ENCODE data around the gene CPT1C. TPM values are rescaled to one million over a fixed set of nuclear protein-coding genes. Genes with fewer than 3 reads are reported as not detected.
A peak's percentile ranks its signal among the peaks of the same experiment; 100 is the strongest.
"Not testable (repeated sequence)": the region's sequence is repeated elsewhere in the genome, so short reads cannot be mapped to it uniquely, and the experiment has no call there.

The CPT1C gene
- total RNA-seq, 1 donor from 2014 or later, result 1.6 TPM

- DNase-seq, result no peak
Observed at GRCh38 chr19:49710372-49710951, 19.5 kb downstream of the CPT1C start.

- DNase-seq, result no peak
Observed at GRCh38 chr19:49712397-49712859, 21.5 kb downstream of the CPT1C start.

- no peak for DNase-seq
Observed at GRCh38 chr19:49713236-49713845, 22.4 kb downstream of the CPT1C start.

GRCh38 chr19:49716154-49716553, 25.2 kb downstream of the CPT1C start:
- no peak for DNase-seq

DNA sequence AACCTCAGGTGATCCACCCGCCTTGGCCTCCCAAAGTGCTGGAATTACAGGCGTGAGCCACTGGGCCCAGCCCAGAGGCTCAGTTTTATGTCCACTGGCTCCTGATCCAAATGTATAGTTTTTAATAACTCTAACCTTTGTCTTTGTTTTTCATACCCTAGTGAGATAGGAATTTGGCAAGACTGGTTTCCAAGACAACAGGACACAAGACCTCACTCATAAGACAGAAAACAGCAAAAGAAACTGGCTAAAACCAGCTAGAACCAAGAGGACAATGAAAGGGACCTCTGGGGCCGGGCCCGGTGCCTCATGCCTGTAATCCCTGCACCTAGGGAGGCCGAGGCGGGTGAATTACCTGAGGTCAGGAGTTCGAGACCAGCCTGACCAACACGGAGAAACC, 27.6 kb downstream of the CPT1C start:
- no peak for DNase-seq

DNA sequence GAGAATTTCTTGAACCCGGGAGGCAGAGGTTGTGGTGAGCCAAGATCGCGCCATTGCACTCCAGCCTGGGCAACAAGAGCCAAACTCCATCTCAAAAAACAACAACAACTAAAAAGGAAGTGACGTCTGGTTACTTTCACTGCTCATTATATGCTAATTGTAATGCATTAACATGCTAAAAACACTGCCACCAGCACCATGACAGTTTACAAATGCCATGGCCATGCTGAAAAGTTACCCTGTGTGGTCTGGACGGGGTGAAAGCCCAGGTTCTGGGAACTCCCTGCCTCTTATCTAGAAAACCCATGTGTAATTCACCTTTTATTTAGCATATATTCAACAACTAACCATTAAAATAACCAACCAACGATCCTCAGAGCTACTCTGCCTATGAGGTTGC, 28.1 kb downstream of the CPT1C start:
- no peak for DNase-seq

DNA sequence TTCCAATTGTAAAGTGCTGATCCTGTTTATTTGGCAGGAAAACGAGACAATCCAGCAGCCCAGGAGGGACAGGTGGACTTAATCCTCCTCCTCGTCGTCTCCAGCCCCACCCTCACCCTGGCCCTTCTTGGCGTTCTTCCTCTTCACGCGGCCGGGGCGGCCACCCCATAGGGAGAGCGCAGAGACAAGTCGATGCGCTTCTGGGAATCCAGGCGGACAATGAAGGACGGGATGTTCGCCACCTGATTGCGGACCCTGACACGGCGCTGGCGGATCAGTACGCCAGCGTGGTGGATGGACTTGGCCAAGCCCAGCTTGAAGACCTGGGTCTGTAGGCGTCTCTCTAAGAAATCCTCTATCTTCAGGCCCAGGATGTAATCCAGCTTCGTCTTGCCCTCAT, 28.5 kb downstream of the CPT1C start:
- DNase-seq, result not testable (repeated sequence)

DNA sequence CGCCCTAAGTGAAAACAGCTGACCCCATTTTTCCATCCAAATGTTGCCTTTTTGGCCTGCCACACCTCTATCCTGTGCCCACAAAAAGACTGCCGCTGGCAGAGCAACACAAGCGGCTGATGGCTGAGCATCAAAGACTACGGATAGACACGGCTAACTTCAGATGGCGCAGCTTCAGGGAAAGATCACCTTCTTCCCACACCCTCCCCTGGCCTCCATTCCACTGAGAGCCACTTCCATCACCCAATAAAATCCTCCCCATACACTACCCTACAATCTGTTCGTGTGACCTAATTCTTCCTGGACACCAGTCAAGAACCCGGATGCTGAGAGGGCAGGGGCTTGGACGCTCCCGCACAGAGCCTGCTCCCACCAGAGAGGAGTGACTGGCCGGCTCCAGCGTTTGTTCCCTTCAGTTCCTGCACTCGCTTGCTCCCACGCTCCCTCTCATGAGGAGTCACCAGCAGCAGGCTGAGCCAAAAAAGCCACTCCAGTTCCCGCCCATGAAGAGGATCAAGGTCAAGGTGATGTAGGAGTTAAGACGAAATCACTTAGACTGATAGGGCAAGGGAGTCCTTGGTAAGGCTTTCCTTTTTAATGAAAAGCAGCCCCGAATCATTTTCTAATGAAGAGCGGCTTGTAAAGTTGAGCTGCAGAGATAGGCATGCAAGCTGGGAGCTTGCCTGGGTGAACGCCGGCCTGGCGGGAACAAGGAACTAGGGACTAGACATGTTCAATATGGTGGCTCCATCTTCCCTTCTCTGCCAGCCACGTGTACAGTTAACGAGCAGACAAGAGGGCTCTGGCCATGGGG, 36.5 kb downstream of the CPT1C start:
- DNase-seq, result peak; percentile 27

- no peak for DNase-seq
Observed at GRCh38 chr19:49730166-49730565, 39.2 kb downstream of the CPT1C start.

DNA sequence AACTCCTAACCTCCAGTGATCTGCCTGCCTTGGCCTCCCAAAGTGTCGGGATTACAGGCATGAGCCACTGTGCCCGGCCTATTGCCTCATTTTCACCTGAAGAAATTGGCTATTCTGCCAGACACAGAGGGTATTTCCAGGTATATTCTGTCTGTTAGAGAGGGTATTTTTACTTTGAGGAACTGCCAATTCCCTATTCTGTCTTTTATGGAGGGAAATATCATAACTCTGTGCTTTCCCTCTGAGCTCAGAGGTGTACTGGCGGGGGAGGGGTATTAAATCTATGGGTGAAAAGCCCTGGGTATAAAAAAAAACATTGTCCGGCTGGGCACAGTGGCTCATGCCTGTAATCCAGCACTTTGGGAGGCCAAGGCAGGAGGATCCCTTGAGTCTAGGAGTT, 47.4 kb downstream of the CPT1C start:
- DNase-seq, result no peak

GRCh38 chr19:49739098-49739497, 48.2 kb downstream of the CPT1C start:
- no peak for DNase-seq

DNA sequence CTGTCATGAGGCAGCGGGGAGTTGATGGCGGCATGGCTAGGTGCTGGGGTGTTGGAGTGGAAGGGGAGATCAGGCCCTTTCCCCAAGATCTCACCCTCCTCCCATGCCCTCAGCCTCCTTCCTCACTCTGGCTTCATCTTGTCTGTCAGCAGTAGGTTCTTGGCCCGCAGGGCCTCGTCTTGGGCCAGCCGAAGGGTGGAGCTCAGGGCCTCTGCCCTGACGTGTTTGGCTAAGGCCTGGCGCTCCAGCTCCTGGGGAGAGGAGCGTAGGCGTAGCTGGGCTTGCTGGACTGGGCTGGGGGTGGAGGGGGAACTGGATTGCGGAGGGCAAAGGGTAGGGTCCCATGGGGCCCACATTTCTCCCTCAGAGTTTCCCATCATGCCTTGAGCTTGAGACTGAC, 49.0 kb downstream of the CPT1C start:
- DNase-seq, result no peak

DNA sequence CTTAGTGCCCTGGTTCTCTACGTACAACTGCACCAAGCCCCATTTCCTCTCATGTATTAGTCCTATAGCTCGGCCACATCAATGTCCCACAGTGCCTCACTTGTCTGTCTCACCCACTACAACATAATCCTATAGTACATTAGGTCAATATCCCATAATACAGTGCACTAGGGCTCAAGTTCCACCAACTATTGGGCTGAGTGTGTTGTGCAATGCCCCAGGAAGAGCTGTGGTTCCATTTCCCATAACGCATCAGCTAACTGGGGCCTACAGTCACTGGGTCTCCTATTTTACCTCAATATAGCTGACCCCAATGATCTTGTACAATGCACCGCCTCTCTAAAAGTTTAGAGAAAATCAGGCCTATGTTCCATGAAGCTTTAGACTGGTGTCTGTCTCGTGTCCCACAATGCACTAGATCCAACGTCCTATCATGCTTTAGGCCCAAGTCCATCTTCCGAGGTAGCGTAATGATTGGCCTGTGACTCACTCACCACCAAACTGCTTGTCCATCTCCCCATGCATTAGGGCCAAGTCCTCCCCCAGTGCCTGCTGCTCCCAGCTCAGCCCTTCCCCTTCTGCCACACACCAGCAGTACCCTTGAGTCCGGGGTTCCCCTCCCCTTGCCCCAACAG, 50.4 kb downstream of the CPT1C start:
- DNase-seq, result no peak

- no peak for DNase-seq
Observed at GRCh38 chr19:49744946-49745381, 54.0 kb downstream of the CPT1C start.

- no peak for DNase-seq
Observed at GRCh38 chr19:49746206-49746958, 55.5 kb downstream of the CPT1C start.

- no peak for DNase-seq
Observed at GRCh38 chr19:49749055-49749716, 58.3 kb downstream of the CPT1C start.

- no peak for DNase-seq
Observed at GRCh38 chr19:49749771-49750170, 58.9 kb downstream of the CPT1C start.

- DNase-seq, result no peak
Observed at GRCh38 chr19:49752701-49753100, 61.8 kb downstream of the CPT1C start.

GRCh38 chr19:49755956-49756355, 65.0 kb downstream of the CPT1C start:
- DNase-seq, result no peak

GRCh38 chr19:49758292-49758691, 67.4 kb downstream of the CPT1C start:
- DNase-seq, result no peak

DNA sequence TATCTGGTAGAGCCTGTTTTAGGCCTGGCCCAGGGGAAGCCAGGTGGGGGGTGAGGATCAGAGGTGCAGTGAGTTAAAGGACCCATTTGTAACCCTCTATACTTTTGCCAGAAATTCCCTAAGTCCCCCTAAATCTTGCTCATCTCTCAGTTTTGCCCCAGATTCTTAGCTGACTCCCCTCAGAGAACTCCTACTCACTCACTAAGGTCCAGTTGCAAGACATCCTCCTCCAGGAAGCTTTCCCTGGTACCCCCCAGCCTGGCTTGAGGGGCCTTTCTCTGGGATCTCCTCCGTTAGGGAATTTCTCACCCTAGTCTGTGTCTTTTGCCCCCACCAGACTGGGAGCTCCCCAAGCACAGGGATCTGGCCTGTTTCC, 70.3 kb downstream of the CPT1C start:
- no peak for DNase-seq

All from skin of body (tissue), 2 donors.